ENCODE measurements around the gene PRR16. TPM values are rescaled to one million over a fixed set of nuclear protein-coding genes. Genes with fewer than 3 reads are reported as not detected.
"Not testable (repeated sequence)": the region's sequence is repeated elsewhere in the genome, so short reads cannot be mapped to it uniquely, and the experiment has no call there.

PRR16 gene
- total RNA-seq, 1 donor from 2014 or later, result 2.1 TPM

DNA sequence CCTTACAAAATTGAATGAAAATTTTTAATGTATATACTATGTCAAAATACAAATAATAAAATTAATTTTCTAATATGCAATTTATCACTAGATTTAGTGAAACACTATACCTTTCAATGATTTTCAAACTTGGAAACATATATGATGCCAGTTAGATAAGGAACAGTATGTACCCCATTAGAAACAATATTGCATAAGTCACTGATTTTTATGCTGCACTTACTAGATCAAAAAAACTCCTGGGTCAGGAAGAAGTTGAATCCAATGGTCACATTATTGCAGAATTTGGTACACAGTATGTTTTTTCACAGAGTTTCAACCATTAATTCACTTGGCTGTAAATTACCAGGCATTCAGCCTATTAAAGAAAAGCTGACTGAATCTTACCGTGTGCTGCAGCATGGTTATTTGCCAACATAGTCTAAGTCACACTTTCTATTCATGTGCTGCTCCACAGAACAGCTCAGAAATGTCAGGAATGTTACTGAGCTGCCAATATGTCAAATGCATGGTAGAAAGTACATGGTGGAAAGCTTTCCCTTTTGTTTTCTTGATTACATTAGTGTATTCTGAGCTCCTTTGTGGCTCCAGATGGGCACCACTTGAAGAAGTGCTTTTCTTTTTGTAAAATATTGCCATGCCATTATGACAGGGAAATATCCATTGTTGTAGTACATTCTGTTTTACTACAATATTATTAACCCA lies 9.9 kb upstream of the PRR16 start:
- TF ChIP-seq CTCF (conservative IDR thresholded peaks at IDR 0.05), result no peak
- DNase-seq (ENCODE audit: extremely low spot score, unreplicated experiment), result no peak
- Mint-ChIP-seq H3K4me3 (no peak overlapping the region), H3K27ac (no peak overlapping the region), H3K36me3 (no peaks in the 10 kb centered on the region), H3K9me3 (no peaks in the 10 kb centered on the region), H3K27me3 (no peaks in the 10 kb centered on the region), H3K4me1 (ENCODE audit: unreplicated experiment) (no peaks in the 10 kb centered on the region)

GRCh38 chr5:120456006-120456405 lies 8.1 kb upstream of the PRR16 start:
- no peak for DNase-seq (ENCODE audit: extremely low spot score, unreplicated experiment)
- TF ChIP-seq CTCF (conservative IDR thresholded peaks at IDR 0.05), result no peak
- no peaks in the 10 kb centered on the region for H3K4me1 Mint-ChIP-seq (ENCODE audit: unreplicated experiment)
- H3K4me3 Mint-ChIP-seq, result no peak overlapping the region
- no peak overlapping the region for H3K27ac Mint-ChIP-seq
- H3K9me3 Mint-ChIP-seq, result no peaks in the 10 kb centered on the region
- peaks cover 8% of the 10 kb centered on the region for H3K27me3 Mint-ChIP-seq
- no peaks in the 10 kb centered on the region for H3K36me3 Mint-ChIP-seq

DNA sequence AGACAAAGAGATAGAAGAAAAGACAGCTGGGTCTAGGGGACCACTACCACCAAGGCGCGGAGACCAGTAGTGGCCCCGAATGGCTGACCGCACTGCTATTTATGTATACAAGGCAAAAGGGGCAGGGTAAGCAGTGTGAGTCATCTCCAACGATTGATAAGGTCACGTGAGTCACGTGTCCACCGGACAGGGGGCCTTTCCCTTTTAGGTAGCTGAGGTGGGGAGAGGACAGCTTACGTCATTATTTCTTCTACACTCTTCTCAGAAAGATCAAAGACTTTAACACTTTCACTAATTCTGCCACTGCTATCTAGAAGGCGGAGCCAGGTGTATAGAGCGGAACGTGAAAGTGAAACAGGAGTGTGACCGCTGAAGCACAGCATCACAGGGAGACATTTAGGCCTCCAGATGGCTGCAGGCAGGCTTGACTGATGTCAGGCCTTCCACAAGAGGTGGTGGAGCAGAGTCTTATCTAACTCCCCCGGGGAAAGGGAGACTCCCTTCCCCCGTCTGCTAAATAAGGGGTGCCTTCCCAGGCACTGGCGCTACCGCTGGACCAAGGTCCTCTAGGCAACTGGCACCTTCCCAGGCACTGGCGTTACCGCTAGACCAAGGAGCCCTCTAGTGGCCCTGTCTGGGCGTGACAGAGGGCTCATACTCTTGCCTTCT lies 6.1 kb upstream of the PRR16 start:
- Mint-ChIP-seq H3K4me1 (ENCODE audit: unreplicated experiment) (no peaks in the 10 kb centered on the region), H3K27ac (peak overlapping the region; percentile 73), H3K27me3 (peaks cover 24% of the 10 kb centered on the region), H3K4me3 (peak overlapping the region; percentile 75), H3K36me3 (no peaks in the 10 kb centered on the region), H3K9me3 (no peaks in the 10 kb centered on the region)
- DNase-seq (ENCODE audit: extremely low spot score, unreplicated experiment), result no peak
- TF ChIP-seq CTCF (conservative IDR thresholded peaks at IDR 0.05), result peak; percentile 82

- not testable (repeated sequence) for H3K4me3 Mint-ChIP-seq; DNase-seq (ENCODE audit: extremely low spot score, unreplicated experiment); H3K4me1 Mint-ChIP-seq (ENCODE audit: unreplicated experiment); H3K9me3 Mint-ChIP-seq; H3K27ac Mint-ChIP-seq; H3K36me3 Mint-ChIP-seq
- peaks cover 29% of the 10 kb centered on the region for H3K27me3 Mint-ChIP-seq
- peak; percentile 13 for TF ChIP-seq CTCF (conservative IDR thresholded peaks at IDR 0.05)
Observed at GRCh38 chr5:120458508-120458847, 5.6 kb upstream of the PRR16 start.

DNA sequence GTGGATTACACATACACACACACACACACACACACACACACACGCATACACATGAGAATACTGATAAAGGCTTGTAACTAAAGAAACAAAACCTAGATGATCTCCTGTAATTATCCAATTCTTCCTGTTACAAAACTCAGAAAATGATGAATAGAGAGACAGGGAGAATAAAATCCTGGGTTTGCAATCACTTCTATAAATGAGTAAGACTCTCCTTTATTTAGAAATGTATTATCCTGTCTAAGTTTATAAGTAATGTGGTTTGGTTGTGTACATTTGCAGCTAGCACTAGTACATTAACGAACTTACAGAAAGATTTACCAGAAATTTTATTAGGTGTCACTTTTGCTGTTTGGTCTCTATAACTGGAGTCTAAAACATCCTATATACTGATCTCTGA lies 2.8 kb upstream of the PRR16 start:
- Mint-ChIP-seq H3K4me3 (no peak overlapping the region), H3K9me3 (no peaks in the 10 kb centered on the region), H3K36me3 (no peaks in the 10 kb centered on the region), H3K27ac (no peak overlapping the region), H3K27me3 (peaks cover 54% of the 10 kb centered on the region), H3K4me1 (ENCODE audit: unreplicated experiment) (peaks cover 4% of the 10 kb centered on the region)
- no peak for DNase-seq (ENCODE audit: extremely low spot score, unreplicated experiment)
- TF ChIP-seq CTCF (conservative IDR thresholded peaks at IDR 0.05), result no peak

Measured in type B pancreatic cell (in vitro differentiated cells).